ENCODE measurements around the gene LRWD1. TPM values are rescaled to one million over a fixed set of nuclear protein-coding genes. Genes with fewer than 3 reads are reported as not detected.

Gene LRWD1
- total RNA-seq, 1 experiment from 2014 or later = 55.8 TPM

DNA sequence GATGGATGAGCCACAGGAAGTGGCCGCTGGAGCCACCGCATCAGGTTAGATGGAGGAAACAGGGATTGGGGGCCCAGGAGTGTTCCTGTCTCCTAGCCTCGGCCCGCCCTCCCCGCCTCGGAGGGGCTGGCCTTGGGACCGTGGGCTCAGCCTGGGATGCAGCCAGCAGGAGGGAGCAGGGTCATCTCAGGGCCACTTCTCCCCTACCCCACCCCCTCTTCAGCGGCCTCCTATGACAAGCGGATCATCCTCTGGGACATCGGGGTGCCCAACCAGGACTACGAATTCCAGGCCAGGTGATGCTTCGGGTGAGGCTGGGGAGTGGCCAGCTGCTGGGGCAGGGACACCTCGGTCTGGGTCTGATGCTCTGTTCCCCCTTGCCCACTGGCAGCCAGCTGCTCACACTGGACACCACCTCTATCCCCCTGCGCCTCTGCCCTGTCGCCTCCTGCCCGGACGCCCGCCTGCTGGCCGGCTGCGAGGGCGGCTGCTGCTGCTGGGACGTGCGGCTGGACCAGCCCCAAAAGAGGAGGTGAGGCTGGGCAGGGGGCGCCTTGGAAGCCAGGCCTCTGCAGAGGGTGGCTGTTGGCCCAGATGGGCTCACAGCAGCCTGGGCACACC lies 4.7 kb downstream of the LRWD1 start:
- POLR2A ChIA-PET = no interaction called here
- CTCF ChIA-PET = no interaction called here
- Histone ChIP-seq H3K4me3 (ENCODE audit: low read depth in 2 of 2, low read length in 2 of 2) (no peak overlapping the region), H3K36me3 (ENCODE audit: control insufficient read depth, insufficient read depth, low read length) (peaks cover under 1% of the 10 kb centered on the region), H3K27ac (ENCODE audit: low read length) (no peak overlapping the region), H3K9me3 (ENCODE audit: control insufficient read depth, insufficient read depth, low read depth, low read length) (no peaks in the 10 kb centered on the region), H3K27me3 (ENCODE audit: control insufficient read depth, insufficient read depth, low read length) (no peaks in the 10 kb centered on the region), H3K4me1 (ENCODE audit: control insufficient read depth, insufficient read depth, low read length) (peaks cover 5% of the 10 kb centered on the region)
- intact Hi-C loops (cut with micrococcal nuclease; ENCODE audit: unreplicated experiment) = no loop called here
- TF ChIP-seq POLR2AphosphoS5 (IDR thresholded peaks at IDR 0.05; ENCODE audit: low read depth, low read length) = no peak
- no peak for TF ChIP-seq SIN3A (IDR thresholded peaks at IDR 0.05; ENCODE audit: borderline replicate concordance, insufficient read depth, low read depth, low read length)
- TF ChIP-seq, protein P1, sequence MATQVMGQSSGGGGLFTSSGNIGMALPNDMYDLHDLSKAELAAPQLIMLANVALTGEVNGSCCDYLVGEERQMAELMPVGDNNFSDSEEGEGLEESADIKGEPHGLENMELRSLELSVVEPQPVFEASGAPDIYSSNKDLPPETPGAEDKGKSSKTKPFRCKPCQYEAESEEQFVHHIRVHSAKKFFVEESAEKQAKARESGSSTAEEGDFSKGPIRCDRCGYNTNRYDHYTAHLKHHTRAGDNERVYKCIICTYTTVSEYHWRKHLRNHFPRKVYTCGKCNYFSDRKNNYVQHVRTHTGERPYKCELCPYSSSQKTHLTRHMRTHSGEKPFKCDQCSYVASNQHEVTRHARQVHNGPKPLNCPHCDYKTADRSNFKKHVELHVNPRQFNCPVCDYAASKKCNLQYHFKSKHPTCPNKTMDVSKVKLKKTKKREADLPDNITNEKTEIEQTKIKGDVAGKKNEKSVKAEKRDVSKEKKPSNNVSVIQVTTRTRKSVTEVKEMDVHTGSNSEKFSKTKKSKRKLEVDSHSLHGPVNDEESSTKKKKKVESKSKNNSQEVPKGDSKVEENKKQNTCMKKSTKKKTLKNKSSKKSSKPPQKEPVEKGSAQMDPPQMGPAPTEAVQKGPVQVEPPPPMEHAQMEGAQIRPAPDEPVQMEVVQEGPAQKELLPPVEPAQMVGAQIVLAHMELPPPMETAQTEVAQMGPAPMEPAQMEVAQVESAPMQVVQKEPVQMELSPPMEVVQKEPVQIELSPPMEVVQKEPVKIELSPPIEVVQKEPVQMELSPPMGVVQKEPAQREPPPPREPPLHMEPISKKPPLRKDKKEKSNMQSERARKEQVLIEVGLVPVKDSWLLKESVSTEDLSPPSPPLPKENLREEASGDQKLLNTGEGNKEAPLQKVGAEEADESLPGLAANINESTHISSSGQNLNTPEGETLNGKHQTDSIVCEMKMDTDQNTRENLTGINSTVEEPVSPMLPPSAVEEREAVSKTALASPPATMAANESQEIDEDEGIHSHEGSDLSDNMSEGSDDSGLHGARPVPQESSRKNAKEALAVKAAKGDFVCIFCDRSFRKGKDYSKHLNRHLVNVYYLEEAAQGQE (IDR thresholded peaks at IDR 0.05; ENCODE audit: insufficient read depth in 1 of 2, low read depth in 2 of 2, low read length in 1 of 2) = no peak
- TF ChIP-seq TCF7L2 (IDR thresholded peaks at IDR 0.05; ENCODE audit: low read depth, low read length) = no peak
- TF ChIP-seq, protein P2, sequence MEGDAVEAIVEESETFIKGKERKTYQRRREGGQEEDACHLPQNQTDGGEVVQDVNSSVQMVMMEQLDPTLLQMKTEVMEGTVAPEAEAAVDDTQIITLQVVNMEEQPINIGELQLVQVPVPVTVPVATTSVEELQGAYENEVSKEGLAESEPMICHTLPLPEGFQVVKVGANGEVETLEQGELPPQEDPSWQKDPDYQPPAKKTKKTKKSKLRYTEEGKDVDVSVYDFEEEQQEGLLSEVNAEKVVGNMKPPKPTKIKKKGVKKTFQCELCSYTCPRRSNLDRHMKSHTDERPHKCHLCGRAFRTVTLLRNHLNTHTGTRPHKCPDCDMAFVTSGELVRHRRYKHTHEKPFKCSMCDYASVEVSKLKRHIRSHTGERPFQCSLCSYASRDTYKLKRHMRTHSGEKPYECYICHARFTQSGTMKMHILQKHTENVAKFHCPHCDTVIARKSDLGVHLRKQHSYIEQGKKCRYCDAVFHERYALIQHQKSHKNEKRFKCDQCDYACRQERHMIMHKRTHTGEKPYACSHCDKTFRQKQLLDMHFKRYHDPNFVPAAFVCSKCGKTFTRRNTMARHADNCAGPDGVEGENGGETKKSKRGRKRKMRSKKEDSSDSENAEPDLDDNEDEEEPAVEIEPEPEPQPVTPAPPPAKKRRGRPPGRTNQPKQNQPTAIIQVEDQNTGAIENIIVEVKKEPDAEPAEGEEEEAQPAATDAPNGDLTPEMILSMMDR (IDR thresholded peaks at IDR 0.05) = no peak
- in situ Hi-C loops (cut with HindIII; ENCODE audit: low pct_unique_long_range_greater_than_20kb, low sequenced_read_pairs) = no loop called here
- no peak for DNase-seq (ENCODE audit: low read depth, low spot score)
- BruUV-seq (replicated peaks) = no TSS peak
- no peak for ATAC-seq

DNA sequence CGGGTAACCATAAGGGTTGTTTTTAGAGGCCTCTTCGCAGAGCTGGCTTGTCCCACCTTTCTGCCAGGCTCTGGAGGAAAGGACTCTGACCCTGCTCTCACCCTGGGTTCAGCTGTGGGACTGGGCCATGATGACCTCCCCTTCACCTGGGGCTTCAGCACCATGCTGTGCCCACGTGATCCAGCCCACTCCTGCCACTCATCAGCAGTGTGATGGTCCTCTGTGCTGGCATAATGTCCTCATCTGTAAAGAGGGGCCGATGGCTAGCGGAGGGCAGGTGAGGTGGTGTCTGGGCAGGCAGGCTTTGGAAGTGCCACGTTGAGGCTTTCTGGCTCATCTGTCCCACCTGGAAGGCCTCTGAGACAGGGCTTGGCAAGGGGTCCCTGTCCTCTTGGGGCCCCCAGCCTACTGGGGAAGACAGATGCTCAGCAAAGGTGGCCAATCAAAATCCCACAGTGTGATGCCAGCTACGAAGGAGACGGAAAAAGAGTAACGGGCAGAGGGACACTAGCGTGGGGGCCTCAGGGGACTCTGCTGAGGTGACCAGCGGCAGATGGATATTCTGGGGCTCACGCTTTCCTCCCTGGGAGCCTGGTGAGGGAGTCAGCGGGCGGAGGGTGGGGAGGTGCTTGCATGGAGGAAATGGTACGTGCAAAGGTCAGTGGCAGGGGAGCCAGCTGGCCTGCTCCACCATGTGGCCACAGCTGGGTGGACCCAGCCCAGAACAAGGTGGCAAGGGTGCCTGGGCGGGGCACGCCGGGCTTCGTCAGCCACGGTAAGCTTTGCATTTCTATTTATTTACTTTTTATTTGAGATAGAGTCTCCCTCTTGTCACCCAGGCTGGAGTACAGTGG lies 5.4 kb downstream of the LRWD1 start:
- Histone ChIP-seq H3K36me3 (ENCODE audit: control insufficient read depth, insufficient read depth, low read length) (no peaks in the 10 kb centered on the region; the same call in 1 of the 2 replicates), H3K27ac (ENCODE audit: low read length) (no peak overlapping the region), H3K4me1 (ENCODE audit: control insufficient read depth, insufficient read depth, low read length) (peaks cover 5% of the 10 kb centered on the region), H3K27me3 (ENCODE audit: control insufficient read depth, insufficient read depth, low read length) (no peaks in the 10 kb centered on the region), H3K9me3 (ENCODE audit: control insufficient read depth, insufficient read depth, low read depth, low read length) (no peaks in the 10 kb centered on the region), H3K4me3 (ENCODE audit: low read depth in 2 of 2, low read length in 2 of 2) (no peak overlapping the region)
- intact Hi-C loops (cut with micrococcal nuclease; ENCODE audit: unreplicated experiment) (no loop called here), in situ Hi-C loops (cut with HindIII; ENCODE audit: low pct_unique_long_range_greater_than_20kb, low sequenced_read_pairs) (no loop called here)
- CTCF ChIA-PET = no interaction called here
- ATAC-seq = no peak
- POLR2A ChIA-PET = no interaction called here
- no peak for DNase-seq (ENCODE audit: low read depth, low spot score)
- TF ChIP-seq, protein P1 (IDR thresholded peaks at IDR 0.05; ENCODE audit: insufficient read depth in 1 of 2, low read depth in 2 of 2, low read length in 1 of 2) = no peak
- TF ChIP-seq, protein P2 (IDR thresholded peaks at IDR 0.05) = no peak
- TF ChIP-seq TCF7L2 (IDR thresholded peaks at IDR 0.05; ENCODE audit: low read depth, low read length) (no peak), SIN3A (IDR thresholded peaks at IDR 0.05; ENCODE audit: borderline replicate concordance, insufficient read depth, low read depth, low read length) (no peak), POLR2AphosphoS5 (IDR thresholded peaks at IDR 0.05; ENCODE audit: low read depth, low read length) (no peak)
- no TSS peak for BruUV-seq (replicated peaks)
